Inflammatory macrophage treated with lipopolysaccharide for 1 hour (primary cell): Measurements from ENCODE around the gene SEMA4F.

Experiments
- DNase-seq, 2 donors: peaks; one replicate each; pipeline ENCODE4 v3.0.0-alpha.2; 2020 to 2022

The SEMA4F gene

DNA sequence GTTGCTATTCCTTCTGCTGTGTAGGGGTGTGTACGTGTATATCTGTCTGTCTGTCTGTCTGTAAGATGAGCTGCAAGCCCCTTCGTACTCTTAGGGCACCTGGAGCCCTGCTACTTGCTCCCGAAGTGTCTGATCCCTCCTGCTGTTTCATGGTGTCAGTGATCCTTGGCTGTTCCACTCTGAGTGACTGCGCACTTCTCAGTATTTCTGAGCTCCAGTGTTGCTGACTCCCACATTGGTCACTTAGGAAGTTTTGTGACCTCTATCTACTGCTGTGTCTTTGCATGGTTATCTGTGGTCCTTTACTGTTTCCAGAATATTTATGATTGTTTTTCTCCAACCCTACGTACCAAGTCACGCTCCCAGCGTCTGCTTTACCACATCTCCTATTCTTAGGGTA is 16.2 kb downstream of the SEMA4F start:
- DNase-seq: no peak

DNA sequence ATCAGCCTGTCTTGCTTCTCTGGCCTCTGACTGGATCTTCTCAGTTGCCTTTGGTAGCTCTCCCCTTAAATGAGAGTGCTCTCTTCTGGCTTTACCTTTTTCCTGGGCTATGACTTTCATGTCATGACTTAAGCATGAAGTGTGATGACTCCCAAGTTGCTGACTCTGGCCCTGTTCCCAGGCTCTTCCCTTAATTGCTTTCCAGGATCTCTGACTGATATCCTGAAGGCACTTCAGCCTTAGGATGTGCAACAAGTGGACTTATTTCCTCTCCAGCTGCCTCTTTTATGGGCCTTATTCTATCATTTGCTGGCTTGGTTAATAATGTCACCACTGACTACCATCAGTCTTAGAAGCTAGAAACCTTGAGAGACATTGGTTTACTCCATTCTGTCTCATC is 17.4 kb downstream of the SEMA4F start:
- no peak for DNase-seq

DNA sequence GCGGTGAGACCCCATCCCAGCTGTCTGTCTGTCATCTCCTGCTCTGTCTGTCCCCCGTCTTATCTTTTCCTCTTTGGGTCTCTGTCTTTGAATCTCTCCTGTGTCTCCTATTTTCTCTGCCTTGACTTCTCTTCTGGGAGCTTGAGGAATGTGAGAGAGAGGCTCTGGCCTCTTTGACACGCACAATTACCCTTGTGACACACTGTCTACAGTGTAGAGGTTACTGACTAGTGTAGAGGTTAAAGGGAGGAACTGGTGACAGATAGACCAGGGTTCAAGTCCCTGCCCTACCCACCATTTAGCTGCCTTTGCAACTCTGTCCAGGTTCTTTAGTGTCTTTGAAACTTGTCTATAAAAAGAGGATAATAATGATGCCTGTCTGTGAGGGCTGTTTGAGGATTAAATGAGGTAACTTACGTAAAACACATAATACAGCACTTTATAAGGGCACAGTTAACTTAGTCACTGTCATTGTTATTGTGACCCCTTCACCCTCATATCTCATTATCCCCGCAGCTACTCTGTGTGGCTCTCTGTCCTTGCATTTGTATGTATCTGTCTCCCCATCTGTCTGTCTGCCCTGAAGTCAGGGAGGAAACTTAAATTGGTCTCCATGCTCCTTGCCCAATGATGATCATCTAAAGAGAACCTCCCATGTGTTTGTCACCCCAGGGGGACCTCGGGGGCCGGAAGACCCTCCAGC is 19.9 kb downstream of the SEMA4F start:
- DNase-seq: no peak

DNA sequence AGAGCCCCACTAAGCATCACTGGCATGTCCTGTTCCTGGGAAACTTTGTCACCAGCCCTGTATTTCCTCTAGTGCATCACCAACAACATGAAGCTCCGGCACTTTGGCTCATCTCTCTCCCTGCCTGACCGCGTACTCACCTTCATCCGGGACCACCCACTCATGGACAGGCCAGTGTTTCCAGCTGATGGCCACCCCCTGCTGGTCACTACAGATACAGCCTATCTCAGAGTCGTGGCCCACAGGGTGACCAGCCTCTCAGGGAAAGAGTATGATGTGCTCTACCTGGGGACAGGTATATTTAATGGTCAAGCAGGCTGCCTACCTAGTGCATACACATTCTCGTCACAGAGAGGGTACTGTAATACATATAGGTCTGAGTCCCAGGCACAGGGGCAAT is 21.0 kb downstream of the SEMA4F start:
- no peak for DNase-seq

DNA sequence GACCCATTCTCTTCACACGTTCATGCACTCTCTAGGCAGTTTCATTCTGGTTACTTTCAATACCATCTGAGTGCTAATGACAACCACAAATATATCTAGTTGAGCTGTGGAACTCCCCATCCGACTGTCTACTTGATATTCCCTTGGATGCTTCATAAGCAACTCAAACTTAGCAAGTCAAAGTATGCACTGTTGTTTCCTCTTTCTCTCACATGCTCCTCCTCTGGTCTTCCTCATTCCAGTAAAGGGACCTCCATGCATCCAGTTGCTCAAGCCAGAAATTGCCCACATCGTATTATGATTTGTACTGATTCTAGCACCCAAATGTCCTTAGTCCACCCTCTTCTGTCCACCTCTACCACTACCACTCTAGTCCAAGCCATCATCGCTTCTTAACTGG is 22.3 kb downstream of the SEMA4F start:
- peak; percentile 28 to 35 for DNase-seq

DNA sequence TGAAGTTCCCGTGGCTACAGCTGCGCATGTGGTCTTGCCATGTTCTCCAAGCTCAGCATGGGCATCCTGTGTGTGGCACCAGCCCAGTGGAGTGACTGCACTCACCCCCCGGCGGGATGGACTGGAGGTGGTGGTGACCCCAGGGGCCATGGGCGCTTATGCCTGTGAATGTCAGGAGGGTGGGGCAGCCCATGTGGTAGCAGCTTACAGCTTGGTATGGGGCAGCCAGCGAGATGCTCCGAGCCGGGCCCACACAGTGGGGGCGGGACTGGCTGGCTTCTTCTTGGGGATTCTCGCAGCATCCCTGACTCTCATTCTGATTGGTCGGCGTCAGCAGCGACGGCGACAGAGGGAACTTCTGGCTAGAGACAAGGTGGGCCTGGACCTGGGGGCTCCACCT is 25.6 kb downstream of the SEMA4F start:
- DNase-seq: no peak

DNA sequence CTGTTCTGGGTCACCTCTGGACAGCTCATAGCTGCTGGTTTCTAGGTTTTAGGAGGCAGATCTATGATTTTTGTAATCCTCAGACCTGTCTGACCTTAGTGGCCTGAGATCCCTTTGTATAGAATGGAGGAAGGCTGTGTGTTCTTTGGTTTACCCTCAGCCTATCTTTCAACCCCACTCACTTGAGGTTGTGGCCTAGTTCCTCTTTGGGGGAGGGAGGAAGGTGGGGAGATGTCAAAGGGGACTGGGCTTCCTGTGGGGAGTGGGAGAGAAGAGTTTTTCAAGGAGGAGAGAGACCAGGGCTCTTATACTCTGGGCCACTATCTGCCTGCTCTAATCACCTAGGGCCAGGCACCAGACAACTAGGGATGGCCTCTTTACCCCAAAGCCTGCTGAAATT is 28.5 kb downstream of the SEMA4F start:
- no peak for DNase-seq

DNA sequence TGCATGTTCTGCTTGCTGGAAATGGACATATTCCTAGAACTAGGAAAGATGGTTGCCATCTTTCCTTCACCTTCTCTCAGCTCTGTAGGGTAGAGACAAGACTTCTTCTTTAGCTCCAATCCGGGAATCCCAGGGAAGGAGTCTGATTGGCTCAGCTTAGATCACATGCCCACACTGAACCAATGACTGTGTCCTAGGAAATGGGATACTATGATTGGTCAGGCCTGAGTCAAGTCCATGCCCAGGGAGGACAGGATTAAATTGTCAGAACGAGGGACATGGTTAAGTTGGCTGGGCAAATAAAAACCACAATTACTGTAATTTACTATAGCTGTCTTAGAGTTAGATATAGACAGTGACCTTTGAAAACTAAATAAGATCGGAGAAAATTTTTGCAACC is 31.4 kb downstream of the SEMA4F start:
- no peak for DNase-seq

DNA sequence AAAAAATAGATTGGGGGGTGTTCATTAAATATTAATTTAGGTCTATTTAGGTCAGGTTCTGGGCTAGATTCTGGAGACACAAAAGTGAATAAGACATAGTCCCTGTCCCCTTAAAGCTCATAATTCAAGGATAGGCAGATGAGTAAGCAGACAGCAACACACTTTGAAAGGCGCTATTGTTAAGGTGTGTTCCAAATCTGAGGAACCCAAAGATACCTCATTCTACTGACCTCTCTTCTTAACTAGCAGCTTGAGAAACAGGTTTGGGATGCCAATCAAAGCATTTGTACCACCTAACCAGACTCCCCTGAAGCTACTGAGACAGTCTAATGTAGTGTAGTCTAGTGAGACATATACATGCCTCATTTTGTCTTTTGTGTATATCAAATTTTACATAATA is 34.8 kb downstream of the SEMA4F start:
- no peak for DNase-seq

DNA sequence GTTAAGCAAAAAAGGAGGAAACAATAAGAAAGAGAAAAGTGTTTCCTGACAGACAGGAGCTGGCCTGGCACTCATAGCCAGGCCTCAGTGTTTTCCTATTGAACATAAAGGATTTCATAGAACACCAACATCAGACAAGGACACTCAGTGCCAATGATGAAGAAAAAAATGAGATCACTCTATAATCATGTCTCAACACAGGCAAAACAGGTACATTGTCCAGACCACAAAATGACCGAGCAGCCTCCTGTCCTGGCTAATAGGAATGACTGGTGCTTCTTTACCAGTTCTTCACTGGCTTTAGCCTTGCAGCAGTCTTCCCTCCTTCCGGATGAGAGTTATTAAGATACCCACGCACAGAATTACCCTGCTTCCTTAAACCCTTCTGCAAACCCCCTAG is 35.6 kb downstream of the SEMA4F start:
- DNase-seq: no peak

DNA sequence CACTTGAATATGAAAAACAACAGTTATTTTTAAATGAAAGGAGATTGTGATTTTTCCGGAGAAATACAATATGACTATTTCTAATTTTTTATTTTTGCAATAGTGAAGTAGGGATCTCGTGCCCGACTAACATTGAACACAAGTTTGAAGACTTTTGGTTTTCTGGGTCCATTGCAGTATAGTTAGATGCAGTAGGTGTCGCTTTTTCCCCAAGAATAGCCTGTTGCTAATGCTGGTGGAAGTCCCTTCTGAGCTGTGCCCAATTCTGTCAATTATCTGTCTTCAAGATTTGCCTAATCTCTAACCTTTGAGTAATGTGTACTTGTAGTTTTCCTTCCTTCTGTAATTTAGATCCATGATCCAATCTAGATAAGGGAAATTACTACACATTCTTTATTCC is 36.5 kb downstream of the SEMA4F start:
- peak; percentile 58 to 87 for DNase-seq

DNA sequence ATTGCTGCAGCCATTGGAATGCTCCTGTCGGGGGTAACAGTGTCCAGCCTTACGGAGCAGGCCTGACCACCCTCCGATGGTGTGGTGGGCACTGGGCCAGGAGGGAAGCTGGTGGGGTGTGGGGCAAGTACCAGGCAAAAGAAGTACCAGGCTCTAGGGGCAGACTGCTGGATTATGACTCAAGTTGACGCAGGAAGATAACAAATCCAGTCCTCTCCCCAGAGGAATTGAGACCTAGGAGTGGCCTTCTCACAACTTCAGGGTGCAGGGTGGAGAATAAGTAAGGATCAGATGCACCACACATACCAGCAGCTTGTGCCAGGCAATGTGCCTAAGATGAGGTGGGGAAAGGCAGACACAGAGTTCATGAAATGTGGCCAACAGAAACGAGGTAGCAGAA is 37.9 kb downstream of the SEMA4F start:
- DNase-seq: no peak

DNA sequence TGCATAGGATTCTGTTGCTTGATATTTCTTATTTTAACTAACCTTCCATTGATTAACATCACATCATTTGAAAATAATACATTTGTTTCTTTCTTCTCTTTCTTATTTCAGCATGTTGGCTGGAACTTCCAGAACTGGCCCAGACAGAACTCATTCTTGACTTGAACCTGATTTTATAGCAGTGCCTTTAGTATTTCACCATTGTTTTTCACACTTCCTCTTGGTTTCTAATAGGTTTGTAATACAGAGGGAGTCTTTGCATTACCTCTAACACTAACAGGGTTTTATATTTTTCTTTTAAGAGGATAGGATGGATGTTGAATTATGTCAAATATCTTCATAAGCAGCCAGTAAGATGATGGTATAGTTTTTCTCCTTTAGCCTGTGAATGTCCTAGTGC is 39.2 kb downstream of the SEMA4F start:
- DNase-seq: peak in 1 of 2 donors; percentile 40

DNA sequence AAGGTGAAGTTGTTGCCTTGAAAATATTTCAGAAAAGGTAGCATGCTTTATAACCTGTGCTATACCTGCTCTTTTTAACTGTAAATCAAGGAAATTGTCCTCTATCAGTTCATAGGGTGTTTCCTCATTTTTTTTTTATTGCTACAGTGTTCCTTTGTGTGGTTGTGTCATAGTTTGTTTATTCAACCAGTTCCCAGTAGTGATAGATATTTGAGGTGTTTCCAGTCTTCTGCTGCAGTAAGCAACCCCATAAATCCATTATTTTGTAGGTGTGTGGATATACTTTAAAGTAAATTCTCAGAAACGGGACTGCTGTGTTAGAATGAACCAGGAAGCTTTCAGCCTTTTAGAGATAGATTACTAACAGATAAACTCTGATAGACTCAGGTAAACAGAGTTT is 39.6 kb downstream of the SEMA4F start:
- DNase-seq: no peak

DNA sequence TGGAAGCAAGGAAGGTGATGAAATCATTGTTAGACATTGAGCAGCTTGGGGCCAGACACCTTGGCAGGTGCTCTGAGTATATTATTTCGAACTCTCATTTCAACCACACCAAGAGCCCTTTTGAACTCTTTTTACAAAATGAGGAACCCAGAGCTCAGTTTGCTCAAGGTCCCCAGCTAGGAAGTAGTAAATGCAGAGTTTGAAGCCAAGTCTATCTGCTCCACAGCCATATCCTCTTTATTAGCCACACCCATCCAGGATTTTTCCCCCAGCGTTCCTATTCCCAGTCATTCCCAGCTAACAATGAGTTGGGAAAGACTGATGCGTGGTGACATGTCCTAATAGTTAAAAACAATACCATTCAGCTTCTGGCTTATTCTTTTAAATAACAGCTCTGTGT is 40.2 kb downstream of the SEMA4F start:
- DNase-seq: peak in 1 of 2 donors; percentile 35

DNA sequence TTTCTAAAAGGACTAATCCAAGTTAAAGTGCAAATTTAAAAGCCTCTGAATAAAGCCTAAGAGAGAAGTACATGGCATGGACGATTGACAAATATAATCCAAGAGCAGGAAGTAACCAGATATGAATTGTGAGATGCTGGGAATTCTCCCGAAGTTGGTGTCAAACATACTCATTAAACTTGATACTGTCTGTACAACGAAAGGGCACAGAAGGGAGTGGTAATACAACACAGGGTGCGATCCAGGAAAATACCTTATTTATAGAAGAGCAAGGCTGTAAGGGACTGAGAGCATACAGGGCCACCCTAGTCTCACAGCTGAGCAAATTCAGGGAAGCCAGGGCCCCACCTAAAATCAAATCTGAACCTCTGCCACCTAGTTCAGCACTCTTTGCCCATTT is 41.6 kb downstream of the SEMA4F start:
- DNase-seq: peak in 1 of 2 donors; percentile 28

DNA sequence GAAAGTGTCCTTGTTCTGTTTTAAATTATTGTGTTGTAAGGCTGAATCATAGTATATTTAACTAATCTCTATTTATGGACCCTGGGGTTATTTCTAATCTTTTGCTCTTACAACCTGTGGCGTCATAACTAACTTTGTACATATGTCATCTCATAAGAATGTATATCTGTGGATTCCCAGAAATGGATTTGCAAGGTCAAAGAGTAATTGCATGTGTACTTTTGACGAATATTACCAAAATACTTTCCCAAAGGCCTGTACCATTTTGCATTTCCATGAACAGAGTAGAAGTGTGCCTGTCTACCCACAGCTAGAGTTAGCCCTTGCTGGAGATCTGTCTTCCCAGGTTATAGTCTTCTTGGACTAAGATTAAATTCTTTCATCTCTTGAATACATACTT is 42.8 kb downstream of the SEMA4F start:
- peak in 1 of 2 donors; percentile 43 for DNase-seq

DNA sequence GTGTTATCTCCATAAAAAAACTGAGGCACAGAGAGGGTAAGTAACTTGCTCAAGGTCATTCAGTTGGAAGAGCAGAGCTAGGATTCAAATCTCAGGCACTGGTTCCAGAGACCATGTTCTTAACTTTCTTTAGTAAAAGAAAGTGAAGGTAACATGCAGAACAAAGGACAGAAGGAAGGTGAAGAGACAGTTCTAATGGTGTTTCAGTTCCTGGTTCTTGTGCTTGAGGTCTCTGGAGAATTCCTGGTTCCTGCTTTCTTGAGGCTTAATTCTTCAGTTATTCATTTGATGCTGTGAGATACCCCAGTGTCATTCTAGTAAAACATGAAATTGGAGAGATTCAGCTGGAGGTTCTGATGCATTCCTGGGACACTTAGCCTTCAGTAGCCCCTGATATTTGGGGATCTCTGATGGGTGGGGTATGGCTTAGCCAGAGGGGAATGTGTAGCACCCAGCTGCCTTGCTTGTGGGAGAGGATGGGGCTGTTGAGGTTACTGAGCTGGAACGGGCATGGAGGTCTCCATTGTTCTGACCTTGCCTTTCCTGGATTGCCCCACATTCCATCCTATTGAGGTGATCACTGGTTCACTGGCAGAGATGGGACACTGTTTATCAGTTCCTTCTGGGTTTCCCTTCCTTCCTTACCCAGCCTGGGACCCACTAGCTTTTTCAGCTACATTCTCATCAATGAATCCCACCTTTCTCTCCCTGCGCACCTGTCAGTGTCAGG is 46.8 kb downstream of the SEMA4F start:
- no peak for DNase-seq

DNA sequence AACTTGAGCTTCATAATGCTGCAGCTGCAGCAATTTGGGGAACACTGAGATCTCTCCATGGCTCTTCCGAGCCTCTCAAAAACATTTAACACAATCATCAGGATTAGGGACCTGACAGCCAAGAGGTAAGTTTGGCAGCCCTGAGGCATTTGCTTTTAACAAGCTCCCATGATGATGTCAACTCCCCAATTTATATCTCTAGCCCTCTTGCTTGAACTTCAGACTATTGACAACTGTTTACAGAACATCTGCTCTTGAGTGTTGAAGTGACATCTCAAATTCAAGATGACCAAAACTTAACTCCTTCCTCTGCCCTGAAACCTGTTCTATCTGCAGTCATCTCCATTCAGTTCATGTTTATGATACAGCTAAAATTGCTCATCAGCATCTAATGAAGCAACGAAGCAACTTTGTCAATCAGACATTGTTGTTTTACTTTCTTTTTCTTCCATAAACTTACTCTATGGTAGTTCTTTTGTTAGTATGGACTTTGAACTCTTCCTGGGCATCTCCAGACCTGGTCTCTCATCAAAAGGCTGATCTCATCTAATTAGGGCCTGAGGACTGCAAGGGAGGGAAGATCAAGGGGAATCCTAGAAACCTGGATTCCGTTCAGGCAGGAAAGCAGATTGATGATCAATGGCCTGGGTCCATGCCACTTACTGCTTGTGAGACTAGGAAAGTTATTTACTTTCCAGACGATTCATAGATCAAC is 48.1 kb downstream of the SEMA4F start:
- no peak for DNase-seq

DNA sequence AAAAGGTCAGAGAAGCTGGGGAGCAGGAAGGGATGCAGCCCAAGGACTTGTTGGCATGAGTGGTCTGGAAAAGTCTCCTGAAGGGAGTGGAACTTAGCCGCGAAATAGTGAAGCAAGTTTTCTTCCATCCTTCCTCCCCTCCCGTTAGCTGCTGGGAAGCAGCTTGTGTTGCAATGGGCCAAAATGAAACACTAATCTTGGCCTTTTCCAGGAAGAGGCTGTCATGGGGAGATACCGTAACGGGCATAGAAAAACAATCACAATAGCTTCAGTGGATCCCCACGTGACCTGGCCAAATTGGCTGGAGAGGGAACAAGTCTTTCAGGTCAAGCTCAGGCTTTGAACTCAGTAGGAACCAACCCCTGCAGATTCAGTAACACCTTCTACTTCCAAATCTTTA is 49.3 kb downstream of the SEMA4F start:
- peak; percentile 33 to 49 for DNase-seq

DNA sequence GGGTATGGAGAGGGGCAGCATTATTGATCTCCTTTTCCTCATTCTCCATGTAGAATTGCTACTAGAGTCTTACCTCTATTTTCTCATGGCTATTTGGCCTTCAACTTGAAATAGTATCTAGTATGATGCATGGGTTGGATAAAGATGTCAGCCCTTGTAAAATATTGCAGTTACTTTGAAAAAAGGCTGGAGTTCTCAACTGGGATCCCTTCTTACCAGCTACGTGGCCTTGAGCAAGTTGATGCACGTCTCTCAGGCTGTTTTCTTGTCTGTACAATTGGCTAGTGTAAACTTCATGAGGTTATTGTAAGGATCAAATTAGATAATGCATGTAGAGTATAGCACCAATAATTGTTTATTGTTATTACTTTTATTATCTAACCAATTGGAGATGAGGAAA is 50.2 kb downstream of the SEMA4F start:
- no peak for DNase-seq

DNA sequence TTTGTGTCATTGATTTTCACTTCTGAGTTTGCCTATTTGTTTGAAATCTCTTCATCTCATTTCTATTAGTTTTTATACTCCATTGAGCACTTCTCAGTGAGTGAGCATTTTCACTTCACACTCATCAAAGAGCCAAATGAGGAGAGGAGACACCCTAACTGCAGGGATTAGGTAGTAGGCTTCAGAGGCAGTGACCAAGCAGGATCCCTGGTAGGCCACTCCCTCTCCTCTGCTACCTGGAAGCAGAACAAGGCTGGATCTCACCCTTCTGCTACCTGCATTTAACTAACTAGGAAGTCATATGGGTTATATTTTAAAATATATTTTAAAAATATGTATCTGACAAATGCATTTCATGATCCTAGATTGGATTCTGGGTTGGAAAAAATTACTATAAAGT is 52.7 kb downstream of the SEMA4F start:
- DNase-seq: no peak

DNA sequence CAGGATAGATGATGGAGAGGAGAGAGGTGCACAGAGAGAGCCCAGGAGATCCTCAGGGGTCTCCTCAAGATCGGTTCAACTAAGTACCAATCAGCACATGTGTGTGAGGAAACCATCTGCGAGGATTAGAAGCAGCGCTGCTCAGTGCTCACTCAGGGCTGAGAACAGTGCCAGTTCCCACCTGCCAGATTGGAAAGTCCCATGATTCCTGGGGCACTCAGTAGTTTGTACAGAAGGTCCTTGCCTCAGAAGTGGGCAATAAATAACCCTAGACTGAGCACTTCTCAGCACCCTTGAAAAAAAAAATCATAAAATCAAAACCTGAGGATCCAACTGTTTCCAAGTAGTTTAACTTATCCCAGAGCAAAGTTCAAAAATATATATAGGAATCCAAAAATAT is 53.8 kb downstream of the SEMA4F start:
- peak in 1 of 2 donors; percentile 30 for DNase-seq

DNA sequence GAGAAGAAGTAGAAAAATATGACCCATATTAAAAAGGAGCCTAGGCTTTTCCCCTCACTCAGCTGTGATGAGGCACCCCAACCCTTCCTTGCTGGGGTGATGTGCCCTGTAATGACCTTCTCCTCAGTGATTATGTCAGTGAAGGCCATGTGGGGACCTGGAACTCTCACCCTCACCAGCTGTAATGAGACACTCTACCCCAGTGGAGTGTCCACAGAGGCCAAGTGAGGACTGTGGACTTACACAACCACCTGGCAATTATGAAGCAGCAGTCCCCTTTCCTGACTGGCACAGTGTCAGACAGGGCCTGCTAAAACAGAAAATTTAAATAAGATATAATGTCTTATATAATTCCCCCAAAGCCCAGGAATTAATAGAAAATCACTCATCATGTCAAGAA is 54.2 kb downstream of the SEMA4F start:
- peak in 1 of 2 donors; percentile 68 for DNase-seq
